Osteocyte (in vitro differentiated cells): ENCODE data around the gene ABHD16B. TPM values are rescaled to one million over a fixed set of nuclear protein-coding genes. Genes with fewer than 3 reads are reported as not detected.
A peak's percentile ranks its signal among the peaks of the same experiment; 100 is the strongest.

Experiments used
- DNase-seq: peaks from one replicate; pipeline ENCODE4 v3.0.0; 2021; ENCODE audit warnings: mixed read lengths; ENCODE audit not compliant: unreplicated experiment; ENCODE audit errors: extremely low spot score
- H3K27ac Mint-ChIP-seq: one replicate; pipeline ENCODE4 v1.8.0; 2021; ENCODE audit warnings: mild to moderate bottlenecking, mixed read lengths; ENCODE audit not compliant: unreplicated experiment
- H3K27me3 Mint-ChIP-seq: one replicate; pipeline ENCODE4 v1.8.0; 2021; ENCODE audit warnings: mixed read lengths; ENCODE audit not compliant: unreplicated experiment
- H3K36me3 Mint-ChIP-seq: one replicate; pipeline ENCODE4 v1.8.0; 2021; ENCODE audit warnings: mixed read lengths; ENCODE audit not compliant: unreplicated experiment
- H3K4me1 Mint-ChIP-seq: one replicate; pipeline ENCODE4 v1.8.0; 2021; ENCODE audit warnings: mixed read lengths; ENCODE audit not compliant: unreplicated experiment
- H3K4me3 Mint-ChIP-seq: one replicate; pipeline ENCODE4 v1.8.0; 2021; ENCODE audit warnings: mild to moderate bottlenecking, moderate library complexity, mixed read lengths; ENCODE audit not compliant: unreplicated experiment
- H3K9me3 Mint-ChIP-seq: one replicate; pipeline ENCODE4 v1.8.0; 2021; ENCODE audit warnings: mixed read lengths; ENCODE audit not compliant: unreplicated experiment
- total RNA-seq: library from RNA; stranded (reverse); gene quantifications from 2 replicates; pipeline ENCODE4 v1.2.1, GENCODE V29; 2021
- TF ChIP-seq, protein P1 (sequence below): fragments of 200-600 bp; sonication (generic); IDR thresholded peaks from 2 replicates; pipeline ENCODE4 v1.5.0; 2021; ENCODE audit warnings: antibody characterized with exemption, mild to moderate bottlenecking, moderate library complexity

Gene ABHD16B
- total RNA-seq, 1 donor from 2014 or later: not detected

DNA sequence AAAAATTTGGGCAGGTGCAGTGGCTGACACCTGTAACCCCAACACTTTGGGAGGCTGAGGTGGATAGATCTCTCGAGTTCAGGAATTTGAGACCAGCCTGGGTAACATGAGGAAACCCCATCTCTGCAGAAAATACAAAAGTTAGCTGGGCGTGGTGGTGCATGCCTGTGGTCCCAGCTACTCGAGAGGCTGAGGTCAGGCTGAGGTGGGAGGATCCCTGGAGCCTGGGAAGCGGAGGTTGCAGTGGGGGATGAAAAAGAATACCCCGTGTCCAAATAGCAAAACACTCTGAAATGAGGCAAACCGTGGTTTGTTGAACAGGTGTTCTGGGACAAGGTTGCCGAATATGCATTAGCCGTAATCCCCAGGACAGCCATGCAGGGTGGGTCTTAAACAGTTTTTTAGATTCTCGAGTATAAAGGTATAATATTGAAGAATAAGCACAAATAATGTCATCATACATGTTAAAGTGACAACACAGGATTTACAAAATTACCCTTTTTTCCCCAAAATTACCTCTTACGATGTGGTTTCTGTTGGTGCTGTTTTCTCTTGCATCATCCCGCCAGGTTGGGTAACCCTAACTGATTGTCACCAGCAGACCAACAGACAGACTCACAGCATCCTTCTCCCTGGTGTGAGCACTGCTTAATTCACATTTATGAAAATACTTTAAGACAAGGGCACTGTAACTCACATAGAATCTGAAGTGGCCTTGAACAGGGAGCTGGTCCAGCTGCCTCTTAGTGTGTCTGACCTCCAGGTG lies 42.7 kb downstream of the ABHD16B start:
- H3K9me3 Mint-ChIP-seq: no peaks in the 10 kb centered on the region
- TF ChIP-seq, protein P1, sequence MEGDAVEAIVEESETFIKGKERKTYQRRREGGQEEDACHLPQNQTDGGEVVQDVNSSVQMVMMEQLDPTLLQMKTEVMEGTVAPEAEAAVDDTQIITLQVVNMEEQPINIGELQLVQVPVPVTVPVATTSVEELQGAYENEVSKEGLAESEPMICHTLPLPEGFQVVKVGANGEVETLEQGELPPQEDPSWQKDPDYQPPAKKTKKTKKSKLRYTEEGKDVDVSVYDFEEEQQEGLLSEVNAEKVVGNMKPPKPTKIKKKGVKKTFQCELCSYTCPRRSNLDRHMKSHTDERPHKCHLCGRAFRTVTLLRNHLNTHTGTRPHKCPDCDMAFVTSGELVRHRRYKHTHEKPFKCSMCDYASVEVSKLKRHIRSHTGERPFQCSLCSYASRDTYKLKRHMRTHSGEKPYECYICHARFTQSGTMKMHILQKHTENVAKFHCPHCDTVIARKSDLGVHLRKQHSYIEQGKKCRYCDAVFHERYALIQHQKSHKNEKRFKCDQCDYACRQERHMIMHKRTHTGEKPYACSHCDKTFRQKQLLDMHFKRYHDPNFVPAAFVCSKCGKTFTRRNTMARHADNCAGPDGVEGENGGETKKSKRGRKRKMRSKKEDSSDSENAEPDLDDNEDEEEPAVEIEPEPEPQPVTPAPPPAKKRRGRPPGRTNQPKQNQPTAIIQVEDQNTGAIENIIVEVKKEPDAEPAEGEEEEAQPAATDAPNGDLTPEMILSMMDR: no peak
- no peak overlapping the region for H3K27ac Mint-ChIP-seq
- no peaks in the 10 kb centered on the region for H3K4me1 Mint-ChIP-seq
- H3K36me3 Mint-ChIP-seq: peaks cover 2% of the 10 kb centered on the region
- no peak overlapping the region for H3K4me3 Mint-ChIP-seq
- no peaks in the 10 kb centered on the region for H3K27me3 Mint-ChIP-seq
- DNase-seq: no peak

DNA sequence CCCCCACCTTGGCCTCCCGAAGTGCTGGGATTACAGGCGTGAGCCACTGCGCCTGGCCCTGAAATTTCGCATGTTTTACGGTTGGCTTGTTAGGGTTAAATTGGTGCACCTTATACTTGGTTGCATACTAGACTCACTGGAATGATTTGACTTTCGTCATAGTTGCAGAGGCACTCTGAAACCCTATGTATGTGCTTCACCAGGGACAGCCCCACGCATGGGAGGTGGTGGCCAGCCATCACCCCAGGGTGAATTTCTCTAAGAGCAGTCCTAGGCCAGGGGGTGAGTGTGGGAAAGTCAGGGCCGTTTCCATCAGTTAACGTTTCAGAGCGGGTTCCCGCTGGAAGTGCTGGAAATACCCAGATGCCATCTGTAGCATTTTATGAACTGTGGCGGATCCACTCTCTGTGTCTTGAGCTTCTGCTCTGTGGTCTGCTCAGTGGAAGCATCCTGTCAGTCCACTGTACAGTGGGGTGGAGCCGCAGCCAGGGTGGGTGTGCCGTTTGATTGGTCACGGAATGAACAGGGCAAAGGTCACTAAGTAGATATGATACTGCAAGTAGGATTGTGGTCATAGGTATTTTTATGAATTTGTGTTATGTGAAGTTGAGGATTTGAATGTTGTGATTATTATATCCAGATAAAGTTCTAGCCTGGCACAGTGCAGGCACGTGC lies 46.8 kb downstream of the ABHD16B start:
- TF ChIP-seq, protein P1: no peak
- H3K27me3 Mint-ChIP-seq: no peaks in the 10 kb centered on the region
- peaks cover 19% of the 10 kb centered on the region for H3K4me1 Mint-ChIP-seq
- H3K27ac Mint-ChIP-seq: no peak overlapping the region
- no peaks in the 10 kb centered on the region for H3K9me3 Mint-ChIP-seq
- H3K36me3 Mint-ChIP-seq: peaks cover 2% of the 10 kb centered on the region
- no peak overlapping the region for H3K4me3 Mint-ChIP-seq
- no peak for DNase-seq

DNA sequence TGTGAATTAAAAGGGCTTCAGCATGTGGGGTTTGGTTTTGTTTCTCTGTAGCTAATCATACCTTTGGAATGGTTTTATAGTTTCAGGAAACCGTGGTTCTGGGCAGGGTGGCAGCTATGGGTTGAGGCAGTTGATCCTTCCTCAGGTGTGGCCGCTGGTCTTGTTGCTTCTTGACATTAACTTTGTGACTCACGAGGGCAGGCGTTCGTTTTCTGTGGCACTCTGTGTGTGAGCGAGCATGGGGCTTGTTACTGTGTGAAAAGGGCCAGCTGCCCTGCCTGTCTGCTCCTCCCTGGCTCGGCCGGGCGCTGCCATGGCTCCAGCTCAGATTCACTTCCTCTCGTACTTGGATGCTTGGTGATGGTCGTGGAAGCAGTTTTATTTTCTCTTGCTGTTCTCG lies 49.9 kb downstream of the ABHD16B start:
- peaks cover 2% of the 10 kb centered on the region for H3K36me3 Mint-ChIP-seq
- no peak overlapping the region for H3K4me3 Mint-ChIP-seq
- TF ChIP-seq, protein P1: no peak
- no peaks in the 10 kb centered on the region for H3K27me3 Mint-ChIP-seq
- H3K4me1 Mint-ChIP-seq: peaks cover 22% of the 10 kb centered on the region
- no peaks in the 10 kb centered on the region for H3K9me3 Mint-ChIP-seq
- DNase-seq: no peak
- peak overlapping the region; percentile 52 for H3K27ac Mint-ChIP-seq

Other genes starting within 250 kb of the ABHD16B start
- gene GMEB2, start 234.4 kb upstream of the ABHD16B start, total RNA-seq: 10.9 and 12.1 TPM in 2 replicates
- gene STMN3, start 208.1 kb upstream of the ABHD16B start, total RNA-seq: 32.0 and 33.2 TPM in 2 replicates
- gene RTEL1, start 203.2 kb upstream of the ABHD16B start, total RNA-seq: 34.1 and 35.5 TPM in 2 replicates
- 0.84 and 2.3 TPM in 2 replicates for gene TNFRSF6B, start 164.8 kb upstream of the ABHD16B start, total RNA-seq
- 46.1 and 46.7 TPM in 2 replicates for gene ARFRP1, start 153.5 kb upstream of the ABHD16B start, total RNA-seq
- 24.3 and 28.0 TPM in 2 replicates for gene ZGPAT, start 153.5 kb upstream of the ABHD16B start, total RNA-seq
- 9.4 and 12.5 TPM in 2 replicates for gene LIME1, start 124.8 kb upstream of the ABHD16B start, total RNA-seq
- 74.8 and 80.7 TPM in 2 replicates for gene SLC2A4RG, start 121.7 kb upstream of the ABHD16B start, total RNA-seq
- 20.5 and 20.9 TPM in 2 replicates for gene ZBTB46, start 30.2 kb upstream of the ABHD16B start, total RNA-seq
- 102 and 109 TPM in 2 replicates for gene TPD52L2, start 3.8 kb downstream of the ABHD16B start, total RNA-seq
- 41.2 and 42.7 TPM in 2 replicates for gene DNAJC5, start 33.6 kb downstream of the ABHD16B start, total RNA-seq
- 35.5 and 35.9 TPM in 2 replicates for gene UCKL1, start 94.9 kb downstream of the ABHD16B start, total RNA-seq
- 39.7 and 40.9 TPM in 2 replicates for gene ZNF512B, start 108.4 kb downstream of the ABHD16B start, total RNA-seq
- gene SAMD10, start 118.1 kb downstream of the ABHD16B start, total RNA-seq: 3.5 and 3.7 TPM in 2 replicates
- gene PRPF6, start 119.6 kb downstream of the ABHD16B start, total RNA-seq: 68.3 and 71.9 TPM in 2 replicates
- gene C20orf204, start 174.7 kb downstream of the ABHD16B start, total RNA-seq: 1.3 and 1.4 TPM in 2 replicates
- 1.2 and 2.0 TPM in 2 replicates for gene SOX18, start 188.1 kb downstream of the ABHD16B start, total RNA-seq
- 67.3 and 73.1 TPM in 2 replicates for gene TCEA2, start 201.7 kb downstream of the ABHD16B start, total RNA-seq
- gene RGS19, start 218.0 kb downstream of the ABHD16B start, total RNA-seq: 8.0 and 10.0 TPM in 2 replicates
- gene OPRL1, start 218.6 kb downstream of the ABHD16B start, total RNA-seq: 1.6 and 2.1 TPM in 2 replicates
- not detected in 2 replicates for gene LKAAEAR1, start 222.9 kb downstream of the ABHD16B start, total RNA-seq
- not detected in 2 replicates for gene NPBWR2, start 246.1 kb downstream of the ABHD16B start, total RNA-seq